ENCODE data around the gene NUP85. TPM values are rescaled to one million over a fixed set of nuclear protein-coding genes. Genes with fewer than 3 reads are reported as not detected.

NUP85 gene
- polyA plus RNA-seq, 1 experiment, result 31.5 TPM

GRCh38 chr17:75237100-75238014 is 31.9 kb downstream of the NUP85 start:
- no peak overlapping the region for H3K4me3 ChIP-seq (ENCODE audit: low read depth, low read length)
- no peak for DNase-seq (ENCODE audit: low read depth, low spot score)
- H3K9me3 ChIP-seq (ENCODE audit: control insufficient read depth, insufficient read depth, low read length), result no peaks in the 10 kb centered on the region
- TF ChIP-seq CTCF (IDR thresholded peaks at IDR 0.05; ENCODE audit: low read depth, low read length), result no peak
- no peak overlapping the region for H3K27ac ChIP-seq (ENCODE audit: low read depth, low read length)
- POLR2A ChIA-PET, result no interaction called here
- no peaks in the 10 kb centered on the region for H3K27me3 ChIP-seq (ENCODE audit: control insufficient read depth, insufficient read depth, low read length)
- CTCF ChIA-PET, result interaction anchor here (0.6 to 1.9 kb wide), 6 partner anchors 8 to 177 kb away, joined by 3 to 9 read pairs (median 4); no protein-coding TSS in a partner anchor

- Histone ChIP-seq H3K27me3 (ENCODE audit: control insufficient read depth, insufficient read depth, low read length) (no peaks in the 10 kb centered on the region), H3K4me3 (ENCODE audit: low read depth, low read length) (no peak overlapping the region), H3K9me3 (ENCODE audit: control insufficient read depth, insufficient read depth, low read length) (no peaks in the 10 kb centered on the region), H3K27ac (ENCODE audit: low read depth, low read length) (no peak overlapping the region)
- POLR2A ChIA-PET, result no interaction called here
- no peak for TF ChIP-seq CTCF (IDR thresholded peaks at IDR 0.05; ENCODE audit: low read depth, low read length)
- CTCF ChIA-PET, result interaction anchor here (0.8 to 2.2 kb wide), 5 partner anchors 9 to 178 kb away, joined by 3 to 16 read pairs (median 7); no protein-coding TSS in a partner anchor
- DNase-seq (ENCODE audit: low read depth, low spot score), result no peak
These were observed 32.6 kb downstream of the NUP85 start for GRCh38 chr17:75238020-75238580.

- peak; percentile 92 for TF ChIP-seq CTCF (IDR thresholded peaks at IDR 0.05; ENCODE audit: low read depth, low read length)
- Histone ChIP-seq H3K27ac (ENCODE audit: low read depth, low read length) (no peak overlapping the region), H3K4me3 (ENCODE audit: low read depth, low read length) (no peak overlapping the region), H3K27me3 (ENCODE audit: control insufficient read depth, insufficient read depth, low read length) (no peaks in the 10 kb centered on the region), H3K9me3 (ENCODE audit: control insufficient read depth, insufficient read depth, low read length) (no peaks in the 10 kb centered on the region)
- ChIA-PET POLR2A (interaction anchor here (0.6 to 1.2 kb wide), 2 partner anchors 10 to 23 kb away, joined by 3 to 5 read pairs; partner anchors contain the start of genes GGA3 and MRPS7), CTCF (interaction anchor here (0.9 to 2.2 kb wide), 7 partner anchors 9 to 277 kb away, joined by 3 to 16 read pairs (median 6); no protein-coding TSS in a partner anchor)
- peak; percentile 43 for DNase-seq (ENCODE audit: low read depth, low spot score)
These were observed 33.3 kb downstream of the NUP85 start for GRCh38 chr17:75238684-75239191.

GRCh38 chr17:75239214-75239613 is 33.7 kb downstream of the NUP85 start:
- Histone ChIP-seq H3K27ac (ENCODE audit: low read depth, low read length) (no peak overlapping the region), H3K4me3 (ENCODE audit: low read depth, low read length) (no peak overlapping the region), H3K27me3 (ENCODE audit: control insufficient read depth, insufficient read depth, low read length) (no peaks in the 10 kb centered on the region), H3K9me3 (ENCODE audit: control insufficient read depth, insufficient read depth, low read length) (no peaks in the 10 kb centered on the region)
- CTCF ChIA-PET, result interaction anchor here (0.9 to 2.2 kb wide), 7 partner anchors 9 to 278 kb away, joined by 3 to 16 read pairs (median 6); partner anchors contain the start of gene MIF4GD
- DNase-seq (ENCODE audit: low read depth, low spot score), result no peak
- POLR2A ChIA-PET, result interaction anchor here (0.5 to 1.2 kb wide), 4 partner anchors 10 to 544 kb away, joined by 3 to 13 read pairs (median 4); partner anchors contain the start of genes GGA3 and MRPS7
- TF ChIP-seq CTCF (IDR thresholded peaks at IDR 0.05; ENCODE audit: low read depth, low read length), result no peak

All from AG04450 (cell line).